HEK293 (cell line): ENCODE measurements around the gene RHEB.

Experiments
- CTCF ChIP-seq: fragments of 450-650 bp; formaldehyde crosslinking; IDR thresholded peaks from 2 replicates; pipeline ENCODE4 v1.5.1; 2016; ENCODE audit warnings: missing biosample characterization, missing genetic modification characterization
- KLF16 ChIP-seq: fragments of 450-650 bp; formaldehyde crosslinking; IDR thresholded peaks from 2 replicates; pipeline ENCODE4 v1.5.1; 2017; ENCODE audit warnings: missing biosample characterization, missing genetic modification characterization
- TCF7L2 ChIP-seq: IDR thresholded peaks from 2 replicates; pipeline ENCODE4 v1.6.1; 2011; ENCODE audit warnings: low read depth, mild to moderate bottlenecking, inconsistent platforms, low read length, moderate library complexity, borderline replicate concordance
- ZNF121 ChIP-seq: fragments of 450-650 bp; formaldehyde crosslinking; IDR thresholded peaks from 2 replicates; pipeline ENCODE4 v1.5.1; 2016; ENCODE audit warnings: missing biosample characterization, missing genetic modification characterization
- ZNF174 ChIP-seq: fragments of 450-650 bp; formaldehyde crosslinking; IDR thresholded peaks from 2 replicates; pipeline ENCODE4 v1.5.0; 2017; ENCODE audit warnings: missing biosample characterization, mild to moderate bottlenecking, missing genetic modification characterization
- ZNF175 ChIP-seq: fragments of 450-650 bp; formaldehyde crosslinking; IDR thresholded peaks from 2 replicates; pipeline ENCODE4 v1.5.1; 2016; ENCODE audit warnings: missing biosample characterization, missing genetic modification characterization
- ZNF274 ChIP-seq, 2 experiments: fragments of 200-500 bp in 1 of 2; fragments of 450-650 bp in 1 of 2; sonication (Bioruptor generic) in 1 of 2; formaldehyde crosslinking in 1 of 2; IDR thresholded peaks; 2 replicates each; pipeline versions ENCODE4 v1.5.1 to v1.6.1; 2014 to 2016; ENCODE audit warnings: borderline replicate concordance in 1 of 2, inconsistent platforms in 1 of 2, low read length in 1 of 2, missing biosample characterization in 1 of 2, missing genetic modification characterization in 1 of 2
- ZNF354C ChIP-seq: fragments of 450-650 bp; formaldehyde crosslinking; IDR thresholded peaks from 2 replicates; pipeline ENCODE4 v1.5.1; 2016; ENCODE audit warnings: missing biosample characterization, missing genetic modification characterization, low read depth, borderline replicate concordance
- ZNF76 ChIP-seq: fragments of 450-650 bp; formaldehyde crosslinking; IDR thresholded peaks from 2 replicates; pipeline ENCODE4; 2016; ENCODE audit warnings: low read depth, missing biosample characterization, missing genetic modification characterization, borderline replicate concordance

GRCh38 chr7:151490456-151491105 is 29.1 kb downstream of the RHEB start:
- TF ChIP-seq ZNF121 (tag by site-specific recombination) (no peak), CTCF (tag by site-specific recombination) (no peak), ZNF354C (no peak), TCF7L2 (no peak), ZNF76 (tag by site-specific recombination) (no peak), KLF16 (tag by site-specific recombination) (no peak), ZNF274 (IDR thresholded peaks at IDR 0.05; ENCODE audit: low read length) (no peak), ZNF274 (tag by site-specific recombination; IDR thresholded peaks at IDR 0.05; ENCODE audit: borderline replicate concordance) (no peak), ZNF175 (tag by site-specific recombination) (no peak), ZNF174 (no peak)
